GM23338 (cell line): ENCODE measurements around the gene SDHAF1.

ENCODE experiments used
- CREB1 ChIP-seq: fragments of 250-450 bp; sonication (Bioruptor Pico); IDR thresholded peaks from 2 replicates; pipeline ENCODE4 v1.5.0; 2020; ENCODE audit warnings: low read depth, mild to moderate bottlenecking, moderate library complexity
- CTCF ChIP-seq, 2 experiments: fragments of 200-600 bp in 1 of 2; sonication (generic) in 1 of 2; conservative IDR thresholded peaks; 2 replicates each; pipeline versions ENCODE4 v1.5.1 to v1.6.1; 2016 to 2017; ENCODE audit warnings: antibody characterized with exemption in 2 of 2, low read depth in 2 of 2, mild to moderate bottlenecking in 2 of 2, moderate library complexity in 1 of 2
- EZH2 ChIP-seq: fragments of 200-600 bp; sonication (generic); IDR thresholded peaks from one replicate; pipeline ENCODE4 v1.8.0; 2017; ENCODE audit warnings: antibody characterized with exemption, mild to moderate bottlenecking, low read depth; ENCODE audit not compliant: unreplicated experiment
- EZH2phosphoT487 ChIP-seq: fragments of 200-600 bp; sonication (generic); IDR thresholded peaks from one replicate; pipeline ENCODE4 v1.8.1; 2018; ENCODE audit warnings: antibody characterized with exemption; ENCODE audit not compliant: unreplicated experiment
- JUNB ChIP-seq: IDR thresholded peaks from one replicate; pipeline ENCODE4 v1.6.1; 2016; ENCODE audit warnings: antibody characterized with exemption; ENCODE audit not compliant: unreplicated experiment
- NANOG ChIP-seq: IDR thresholded peaks from 2 replicates; pipeline ENCODE4 v1.6.1; 2016; ENCODE audit warnings: antibody characterized with exemption, borderline replicate concordance
- POLR2AphosphoS5 ChIP-seq: IDR thresholded peaks from 2 replicates; pipeline ENCODE4 v1.6.1; 2016; ENCODE audit warnings: antibody characterized with exemption, low read depth
- REST ChIP-seq: IDR thresholded peaks from one replicate; pipeline ENCODE4 v1.6.1; 2018; ENCODE audit warnings: antibody characterized with exemption; ENCODE audit not compliant: unreplicated experiment
- STAT1 ChIP-seq: IDR thresholded peaks from one replicate; pipeline ENCODE4 v1.6.1; 2016; ENCODE audit warnings: antibody characterized with exemption; ENCODE audit not compliant: unreplicated experiment
- ZNF114 ChIP-seq: fragments of 250-450 bp; sonication (Bioruptor Pico); IDR thresholded peaks from 2 replicates; pipeline ENCODE4 v1.5.0; 2020; ENCODE audit warnings: mild to moderate bottlenecking, moderate library complexity
- ZNF331 ChIP-seq: fragments of 250-450 bp; sonication (Bioruptor Pico); IDR thresholded peaks from 2 replicates; pipeline ENCODE4 v1.5.0; 2020; ENCODE audit warnings: low read depth, mild to moderate bottlenecking, moderate library complexity
- ZNF462 ChIP-seq: fragments of 250-450 bp; sonication (Bioruptor Pico); IDR thresholded peaks from 2 replicates; pipeline ENCODE4 v1.5.0; 2020; ENCODE audit warnings: mild to moderate bottlenecking, moderate library complexity
- TF ChIP-seq, protein P1 (sequence below): IDR thresholded peaks from 2 replicates; pipeline ENCODE4 v1.6.1; 2016; ENCODE audit warnings: antibody characterized with exemption

DNA sequence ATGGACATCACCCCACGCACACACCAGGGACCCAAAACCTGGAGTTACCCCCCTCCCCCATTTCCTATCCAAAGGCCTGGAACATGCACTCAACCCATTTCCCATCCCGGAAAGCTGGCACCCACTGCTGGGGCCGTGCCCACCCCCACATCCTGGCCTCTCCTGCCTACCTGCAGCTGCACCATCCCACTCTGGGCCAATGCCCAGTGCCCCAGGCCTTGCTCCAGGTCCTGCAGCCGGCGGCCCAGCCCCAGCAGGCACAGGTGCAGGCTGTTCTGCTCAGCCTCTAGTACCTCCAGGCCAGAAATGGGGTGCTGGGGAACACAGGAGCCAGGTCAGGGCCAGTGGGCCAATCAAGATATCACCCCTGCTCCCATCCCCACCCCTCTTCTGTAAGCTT lies 12.0 kb downstream of the SDHAF1 start:
- TF ChIP-seq POLR2AphosphoS5 (no peak), CTCF (conservative IDR thresholded peaks at IDR 0.05; ENCODE audit: low read depth in 2 of 2) (no peak), CREB1 (no peak), STAT1 (no peak), JUNB (no peak), REST (no peak), EZH2phosphoT487 (no peak), EZH2 (no peak), ZNF462 (CRISPR knock-in tag) (no peak), ZNF114 (no peak), ZNF331 (CRISPR knock-in tag) (no peak), NANOG (no peak)
- TF ChIP-seq, protein P1, sequence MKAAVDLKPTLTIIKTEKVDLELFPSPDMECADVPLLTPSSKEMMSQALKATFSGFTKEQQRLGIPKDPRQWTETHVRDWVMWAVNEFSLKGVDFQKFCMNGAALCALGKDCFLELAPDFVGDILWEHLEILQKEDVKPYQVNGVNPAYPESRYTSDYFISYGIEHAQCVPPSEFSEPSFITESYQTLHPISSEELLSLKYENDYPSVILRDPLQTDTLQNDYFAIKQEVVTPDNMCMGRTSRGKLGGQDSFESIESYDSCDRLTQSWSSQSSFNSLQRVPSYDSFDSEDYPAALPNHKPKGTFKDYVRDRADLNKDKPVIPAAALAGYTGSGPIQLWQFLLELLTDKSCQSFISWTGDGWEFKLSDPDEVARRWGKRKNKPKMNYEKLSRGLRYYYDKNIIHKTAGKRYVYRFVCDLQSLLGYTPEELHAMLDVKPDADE: no peak
